ENCODE results near the gene G6PC2.

DNA sequence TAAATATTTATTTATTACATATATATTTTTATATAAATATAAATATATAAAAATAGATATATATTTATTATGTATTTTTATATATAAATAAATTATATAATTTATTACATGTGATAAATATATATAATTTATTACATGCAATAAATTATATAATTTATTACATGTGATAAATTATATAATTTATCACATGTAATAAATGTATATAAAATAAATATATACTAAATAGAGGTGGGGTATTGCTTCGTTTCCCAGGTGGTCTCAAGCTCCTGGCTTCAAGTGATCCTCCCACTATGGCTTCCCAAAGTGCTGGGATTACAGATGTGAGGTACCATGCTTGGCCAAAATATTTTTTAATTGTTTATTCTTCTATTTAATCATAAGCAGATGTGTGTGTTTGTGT is 3.6 kb upstream of the G6PC2 start:
- TF ChIP-seq, protein P1, sequence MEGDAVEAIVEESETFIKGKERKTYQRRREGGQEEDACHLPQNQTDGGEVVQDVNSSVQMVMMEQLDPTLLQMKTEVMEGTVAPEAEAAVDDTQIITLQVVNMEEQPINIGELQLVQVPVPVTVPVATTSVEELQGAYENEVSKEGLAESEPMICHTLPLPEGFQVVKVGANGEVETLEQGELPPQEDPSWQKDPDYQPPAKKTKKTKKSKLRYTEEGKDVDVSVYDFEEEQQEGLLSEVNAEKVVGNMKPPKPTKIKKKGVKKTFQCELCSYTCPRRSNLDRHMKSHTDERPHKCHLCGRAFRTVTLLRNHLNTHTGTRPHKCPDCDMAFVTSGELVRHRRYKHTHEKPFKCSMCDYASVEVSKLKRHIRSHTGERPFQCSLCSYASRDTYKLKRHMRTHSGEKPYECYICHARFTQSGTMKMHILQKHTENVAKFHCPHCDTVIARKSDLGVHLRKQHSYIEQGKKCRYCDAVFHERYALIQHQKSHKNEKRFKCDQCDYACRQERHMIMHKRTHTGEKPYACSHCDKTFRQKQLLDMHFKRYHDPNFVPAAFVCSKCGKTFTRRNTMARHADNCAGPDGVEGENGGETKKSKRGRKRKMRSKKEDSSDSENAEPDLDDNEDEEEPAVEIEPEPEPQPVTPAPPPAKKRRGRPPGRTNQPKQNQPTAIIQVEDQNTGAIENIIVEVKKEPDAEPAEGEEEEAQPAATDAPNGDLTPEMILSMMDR (IDR thresholded peaks at IDR 0.05; ENCODE audit: low read depth, low read length): no peak
- TF ChIP-seq POLR2A (IDR thresholded peaks at IDR 0.05; ENCODE audit: extremely low read depth, insufficient read length) (no peak), MYC (IDR thresholded peaks at IDR 0.05; ENCODE audit: low read depth, low read length) (no peak)
- TF ChIP-seq, protein P2, sequence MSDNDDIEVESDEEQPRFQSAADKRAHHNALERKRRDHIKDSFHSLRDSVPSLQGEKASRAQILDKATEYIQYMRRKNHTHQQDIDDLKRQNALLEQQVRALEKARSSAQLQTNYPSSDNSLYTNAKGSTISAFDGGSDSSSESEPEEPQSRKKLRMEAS (IDR thresholded peaks at IDR 0.05; ENCODE audit: low read depth, low read length): no peak

Data from NB4 (cell line).